ENCODE data around the gene TMEM254.

The TMEM254 gene

GRCh38 chr10:80046629-80047441, 31.6 kb upstream of the TMEM254 start:
- TF ChIP-seq, protein P1, sequence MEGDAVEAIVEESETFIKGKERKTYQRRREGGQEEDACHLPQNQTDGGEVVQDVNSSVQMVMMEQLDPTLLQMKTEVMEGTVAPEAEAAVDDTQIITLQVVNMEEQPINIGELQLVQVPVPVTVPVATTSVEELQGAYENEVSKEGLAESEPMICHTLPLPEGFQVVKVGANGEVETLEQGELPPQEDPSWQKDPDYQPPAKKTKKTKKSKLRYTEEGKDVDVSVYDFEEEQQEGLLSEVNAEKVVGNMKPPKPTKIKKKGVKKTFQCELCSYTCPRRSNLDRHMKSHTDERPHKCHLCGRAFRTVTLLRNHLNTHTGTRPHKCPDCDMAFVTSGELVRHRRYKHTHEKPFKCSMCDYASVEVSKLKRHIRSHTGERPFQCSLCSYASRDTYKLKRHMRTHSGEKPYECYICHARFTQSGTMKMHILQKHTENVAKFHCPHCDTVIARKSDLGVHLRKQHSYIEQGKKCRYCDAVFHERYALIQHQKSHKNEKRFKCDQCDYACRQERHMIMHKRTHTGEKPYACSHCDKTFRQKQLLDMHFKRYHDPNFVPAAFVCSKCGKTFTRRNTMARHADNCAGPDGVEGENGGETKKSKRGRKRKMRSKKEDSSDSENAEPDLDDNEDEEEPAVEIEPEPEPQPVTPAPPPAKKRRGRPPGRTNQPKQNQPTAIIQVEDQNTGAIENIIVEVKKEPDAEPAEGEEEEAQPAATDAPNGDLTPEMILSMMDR (IDR thresholded peaks at IDR 0.05; ENCODE audit: insufficient read depth, low read depth, low read length, missing control alignments): peak; percentile 92
- H3K4me3 ChIP-seq (ENCODE audit: low read length): no peak overlapping the region
- DNase-seq (ENCODE audit: low read depth): peak; percentile 72

- no peak for DNase-seq (ENCODE audit: low read depth)
- TF ChIP-seq, protein P1 (IDR thresholded peaks at IDR 0.05; ENCODE audit: insufficient read depth, low read depth, low read length, missing control alignments): no peak
Observed at GRCh38 chr10:80050752-80051151, 27.7 kb upstream of the TMEM254 start.

GRCh38 chr10:80051993-80052392, 26.5 kb upstream of the TMEM254 start:
- DNase-seq (ENCODE audit: low read depth): no peak
- H3K4me3 ChIP-seq (ENCODE audit: low read length): no peak overlapping the region
- TF ChIP-seq, protein P1 (IDR thresholded peaks at IDR 0.05; ENCODE audit: insufficient read depth, low read depth, low read length, missing control alignments): no peak

More at GRCh38 chr10:80050752-80051151, 27.7 kb upstream of the TMEM254 start:
- no peak overlapping the region for H3K4me3 ChIP-seq (ENCODE audit: low read length)

DNA sequence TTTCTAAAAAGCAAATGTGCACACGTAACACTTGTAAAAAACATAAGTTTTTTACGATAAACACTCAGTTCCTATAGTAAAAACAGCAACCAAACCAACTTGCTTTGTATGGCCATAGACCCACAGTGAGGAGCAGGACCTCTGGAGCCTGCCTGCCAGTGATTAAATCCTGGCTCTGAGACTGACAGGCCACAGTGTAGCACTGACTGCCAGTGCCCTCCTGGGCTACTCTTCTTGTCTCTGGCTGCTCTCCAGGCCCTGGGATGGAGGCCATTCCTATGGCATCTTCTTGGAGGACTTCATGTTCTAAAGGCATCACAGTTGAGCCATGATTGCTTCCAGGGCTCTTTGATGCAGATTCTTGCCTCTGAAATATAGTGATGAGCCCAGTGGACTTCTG, 22.7 kb upstream of the TMEM254 start:
- H3K4me3 ChIP-seq (ENCODE audit: low read length): no peak overlapping the region
- DNase-seq (ENCODE audit: low read depth): no peak
- TF ChIP-seq, protein P1 (IDR thresholded peaks at IDR 0.05; ENCODE audit: insufficient read depth, low read depth, low read length, missing control alignments): no peak

- TF ChIP-seq, protein P1 (IDR thresholded peaks at IDR 0.05; ENCODE audit: insufficient read depth, low read depth, low read length, missing control alignments): no peak
- no peak overlapping the region for H3K4me3 ChIP-seq (ENCODE audit: low read length)
- DNase-seq (ENCODE audit: low read depth): no peak
Observed at GRCh38 chr10:80057171-80057570, 21.3 kb upstream of the TMEM254 start.

DNA sequence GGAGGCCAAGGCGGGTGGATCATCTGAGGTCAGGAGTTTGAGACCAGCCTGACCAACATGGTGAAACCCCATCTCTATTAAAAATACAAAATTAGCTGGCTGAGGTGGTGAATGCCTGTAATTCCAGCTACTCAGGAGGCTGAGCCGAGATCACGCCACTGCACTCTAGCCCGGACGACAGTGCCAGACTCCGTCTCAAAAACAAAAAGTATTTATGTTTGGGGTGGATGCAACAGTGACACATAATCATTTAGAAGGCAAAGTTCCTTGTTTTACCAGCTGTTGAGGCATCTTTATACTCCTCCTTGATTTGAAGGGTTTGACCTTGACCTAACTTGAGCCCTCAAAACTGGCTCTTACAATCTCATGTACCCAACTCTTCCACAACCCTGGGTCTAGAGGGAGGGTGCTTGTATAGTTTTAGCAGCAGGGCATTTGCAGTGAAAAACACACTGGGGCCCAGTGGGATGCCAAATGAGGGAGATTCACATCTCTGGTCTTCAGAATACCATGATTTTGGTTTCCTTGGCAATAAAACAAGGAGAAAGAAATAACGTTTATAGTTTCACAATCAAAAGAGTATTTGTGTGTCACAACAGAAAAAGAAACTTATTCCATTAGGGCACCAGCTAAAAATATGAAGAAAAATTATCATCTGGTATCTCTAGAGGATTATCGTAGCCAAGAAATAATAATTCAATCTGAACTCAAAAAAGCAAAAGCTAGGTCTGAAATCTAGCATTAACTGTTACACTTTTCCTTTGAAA, 14.2 kb upstream of the TMEM254 start:
- no peak for DNase-seq (ENCODE audit: low read depth)
- TF ChIP-seq, protein P1 (IDR thresholded peaks at IDR 0.05; ENCODE audit: insufficient read depth, low read depth, low read length, missing control alignments): no peak
- no peak overlapping the region for H3K4me3 ChIP-seq (ENCODE audit: low read length)

All from epithelial cell of esophagus (primary cell).